GM23248 (cell line): ENCODE measurements around the gene IQCF5.

ENCODE experiments used
- EZH2 ChIP-seq: fragments of 200-600 bp; sonication (generic); IDR thresholded peaks from 2 replicates; pipeline ENCODE4 v1.6.1; 2018; ENCODE audit warnings: antibody characterized with exemption, mild to moderate bottlenecking; ENCODE audit not compliant: insufficient read depth, poor library complexity, severe bottlenecking
- EZH2phosphoT487 ChIP-seq: fragments of 200-600 bp; sonication (generic); IDR thresholded peaks from 2 replicates; pipeline ENCODE4 v1.6.1; 2018; ENCODE audit warnings: antibody characterized with exemption, moderate library complexity, mild to moderate bottlenecking, low read depth; ENCODE audit not compliant: insufficient read depth

DNA sequence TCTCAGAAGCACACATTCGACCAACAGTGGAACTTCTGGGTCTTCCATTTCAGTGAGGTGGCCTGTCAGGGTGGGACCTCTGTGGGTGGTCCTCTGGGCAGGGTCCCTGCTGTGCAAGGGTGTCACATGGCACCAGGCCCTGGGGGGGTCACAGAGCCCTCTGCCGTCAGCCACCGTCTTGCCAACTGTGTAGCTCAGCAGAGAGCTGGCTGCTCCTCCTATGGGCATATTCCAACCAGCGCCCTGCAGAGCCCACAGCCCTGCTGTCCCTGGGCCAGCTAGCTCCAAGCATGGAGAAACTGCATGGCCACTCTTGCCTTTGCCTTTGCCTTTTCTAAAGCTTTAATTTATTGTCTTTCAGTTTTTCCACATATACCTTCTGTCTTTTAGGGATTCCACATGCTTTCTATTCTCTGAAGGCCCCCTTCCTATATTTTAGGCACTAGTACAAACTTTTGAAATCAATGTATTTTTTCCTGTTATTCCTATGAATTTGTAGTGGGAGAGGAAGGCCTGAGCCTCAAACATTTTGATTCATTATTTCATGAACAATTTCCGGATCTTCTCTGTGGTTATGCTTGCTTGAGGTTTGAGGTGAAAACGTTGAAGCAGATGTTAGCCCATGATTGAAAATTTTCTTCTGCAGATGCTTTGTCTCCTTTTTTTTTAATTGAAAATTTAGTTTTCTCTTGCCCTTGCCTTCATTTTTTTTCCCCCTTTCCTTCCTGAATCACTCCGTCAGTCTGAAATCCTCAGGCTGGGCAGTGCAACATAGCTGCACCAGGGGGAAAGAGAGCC lies 16.0 kb upstream of the IQCF5 start:
- TF ChIP-seq EZH2phosphoT487 (no peak), EZH2 (no peak)
